ENCODE data around the gene SLIT3.

DNA sequence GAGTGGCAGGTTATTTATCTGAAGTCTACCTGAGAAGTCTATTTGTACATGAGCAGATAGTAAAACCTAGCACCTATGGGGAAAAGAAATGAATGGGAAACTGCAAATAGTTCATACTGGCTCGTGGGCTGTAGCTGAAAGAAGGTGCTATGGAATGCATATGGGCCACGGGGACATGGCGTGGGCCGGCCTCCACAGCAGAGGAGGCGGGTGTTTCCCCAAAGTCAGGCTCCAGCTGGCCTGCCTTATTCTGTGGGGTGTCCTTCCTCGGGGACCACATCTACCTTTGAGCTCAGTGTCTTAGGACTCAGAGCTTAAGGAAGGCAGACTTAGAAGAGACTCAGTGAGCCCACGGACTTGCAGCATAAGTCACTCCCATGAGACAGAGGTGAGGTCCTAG, 371.3 kb downstream of the SLIT3 start:
- TF ChIP-seq CTCF (IDR thresholded peaks at IDR 0.05) (no peak), POLR2A (IDR thresholded peaks at IDR 0.05) (no peak)

Data from right lobe of liver (tissue), 4 donors.